Stimulated activated CD4-positive, alpha-beta T cell treated with anti-CD3 and anti-CD28 coated beads, Interleukin-12 subunit alpha, Interleukin-12 subunit beta, amount 100 ng/mL, for 4 hours (primary cell): ENCODE results near the gene STRN4.
A peak's percentile ranks its signal among the peaks of the same experiment; 100 is the strongest.
"Not testable (repeated sequence)": the region's sequence is repeated elsewhere in the genome, so short reads cannot be mapped to it uniquely, and the experiment has no call there.

ENCODE experiments used
- DNase-seq: peaks from one replicate; pipeline ENCODE4 v3.0.0-alpha.2; 2020

The STRN4 gene

DNA sequence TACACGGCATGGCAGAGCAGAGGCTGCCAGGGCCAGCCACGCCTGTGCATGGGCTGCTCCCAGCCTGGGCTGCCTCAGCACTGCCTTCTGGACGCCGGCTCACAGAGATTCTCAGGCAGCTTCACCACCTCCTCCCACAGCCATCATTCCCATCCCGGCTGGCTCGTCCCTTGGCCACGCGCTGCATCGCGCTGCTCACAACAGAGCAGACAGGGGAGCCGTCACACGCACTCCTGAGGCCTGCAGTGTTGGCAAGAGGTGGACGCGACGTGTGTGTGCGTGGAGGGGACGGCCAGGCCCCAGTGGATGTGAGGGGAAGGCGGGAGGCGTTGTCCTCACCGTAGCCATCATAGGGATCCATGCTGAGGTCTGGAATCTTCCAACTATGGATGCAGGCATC, 21.8 kb downstream of the STRN4 start:
- no peak for DNase-seq

DNA sequence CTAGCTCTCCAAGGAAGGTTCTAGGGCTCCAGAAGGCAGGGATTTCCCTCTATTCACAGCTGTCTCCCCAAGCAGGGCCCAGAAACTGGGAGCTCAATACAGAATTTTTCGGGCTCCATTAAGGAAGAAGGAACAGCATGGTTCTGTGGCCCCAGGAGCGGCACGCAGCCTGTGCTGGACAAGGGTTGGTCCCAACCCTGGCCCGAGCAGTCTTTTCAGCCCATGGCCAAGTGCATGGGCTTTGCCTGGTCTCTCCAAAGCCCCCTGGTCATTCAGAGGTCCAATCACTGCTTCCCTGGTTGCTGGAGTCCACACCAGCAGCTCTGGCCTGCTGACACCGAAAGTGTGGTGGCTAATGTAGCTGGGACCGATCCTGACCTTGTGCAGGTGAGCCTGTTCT, 22.8 kb downstream of the STRN4 start:
- DNase-seq, result no peak

DNA sequence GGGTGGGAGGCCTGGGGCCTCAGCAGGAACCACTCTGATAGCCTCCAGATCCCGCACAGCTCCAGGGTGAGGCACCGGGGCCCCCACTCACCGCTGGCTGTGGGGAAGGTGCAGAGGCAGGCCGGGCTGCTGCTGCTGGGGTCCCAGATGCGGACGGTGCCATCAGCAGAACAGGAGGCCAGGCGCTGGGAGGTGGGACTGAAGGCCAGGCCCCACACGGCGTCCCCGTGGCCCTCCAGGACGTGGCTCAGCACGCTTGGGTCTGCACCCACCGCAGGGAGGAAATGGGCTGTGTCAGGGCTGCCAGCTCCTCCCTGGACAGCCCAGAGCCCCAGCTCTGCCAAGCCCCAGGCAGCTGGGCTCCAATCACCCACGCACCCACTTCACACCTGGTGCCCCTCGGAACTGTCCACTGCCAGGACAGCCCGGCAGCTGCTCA, 23.2 kb downstream of the STRN4 start:
- no peak for DNase-seq

DNA sequence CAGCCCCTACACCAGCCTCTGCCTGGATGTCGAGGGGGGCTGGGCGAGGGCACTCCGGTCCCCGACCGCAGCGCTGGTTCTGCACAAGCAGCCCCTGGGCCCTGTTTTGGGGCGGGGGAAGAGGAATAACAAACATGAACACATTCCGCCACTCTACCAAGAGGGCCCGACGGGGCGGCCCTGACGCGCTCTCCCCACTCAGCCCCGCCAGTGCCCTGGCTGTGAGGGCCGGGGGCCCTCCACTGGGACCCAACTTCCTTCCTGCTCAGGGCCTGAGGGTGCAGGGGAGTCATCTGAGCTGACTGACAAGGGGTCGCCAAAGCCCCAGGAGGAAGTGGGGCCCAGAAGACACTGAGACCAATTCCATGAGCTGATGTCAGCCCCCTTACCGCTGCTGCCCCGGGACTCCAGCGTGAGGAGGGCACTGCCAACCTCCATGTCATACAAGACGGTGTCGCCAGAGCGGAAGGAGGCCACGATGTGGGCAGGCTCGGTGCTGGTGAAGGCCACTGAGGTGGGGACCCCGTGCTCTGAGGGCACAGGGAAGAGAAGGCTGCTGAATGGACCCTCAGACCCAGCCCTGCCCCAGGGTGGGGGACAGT, 23.7 kb downstream of the STRN4 start:
- DNase-seq, result no peak

DNA sequence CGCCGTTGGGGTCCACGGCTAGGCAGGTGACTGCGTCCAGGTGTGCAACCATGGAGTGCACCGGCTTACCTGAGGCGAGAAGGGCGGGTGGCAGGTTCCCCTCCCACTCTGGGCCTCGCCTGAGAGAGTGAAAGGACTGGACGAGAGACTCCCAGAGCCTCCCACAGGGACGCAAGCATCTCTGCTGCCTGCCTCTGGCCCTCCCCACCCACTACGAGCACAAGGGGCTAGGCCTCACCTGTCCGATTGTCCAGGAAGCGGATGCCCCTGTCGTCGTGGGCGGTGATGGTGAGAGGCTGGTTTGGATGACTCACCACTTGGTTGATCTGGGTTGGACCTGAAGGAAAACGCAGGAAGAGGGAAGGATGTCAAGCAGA, 24.3 kb downstream of the STRN4 start:
- no peak for DNase-seq

DNA sequence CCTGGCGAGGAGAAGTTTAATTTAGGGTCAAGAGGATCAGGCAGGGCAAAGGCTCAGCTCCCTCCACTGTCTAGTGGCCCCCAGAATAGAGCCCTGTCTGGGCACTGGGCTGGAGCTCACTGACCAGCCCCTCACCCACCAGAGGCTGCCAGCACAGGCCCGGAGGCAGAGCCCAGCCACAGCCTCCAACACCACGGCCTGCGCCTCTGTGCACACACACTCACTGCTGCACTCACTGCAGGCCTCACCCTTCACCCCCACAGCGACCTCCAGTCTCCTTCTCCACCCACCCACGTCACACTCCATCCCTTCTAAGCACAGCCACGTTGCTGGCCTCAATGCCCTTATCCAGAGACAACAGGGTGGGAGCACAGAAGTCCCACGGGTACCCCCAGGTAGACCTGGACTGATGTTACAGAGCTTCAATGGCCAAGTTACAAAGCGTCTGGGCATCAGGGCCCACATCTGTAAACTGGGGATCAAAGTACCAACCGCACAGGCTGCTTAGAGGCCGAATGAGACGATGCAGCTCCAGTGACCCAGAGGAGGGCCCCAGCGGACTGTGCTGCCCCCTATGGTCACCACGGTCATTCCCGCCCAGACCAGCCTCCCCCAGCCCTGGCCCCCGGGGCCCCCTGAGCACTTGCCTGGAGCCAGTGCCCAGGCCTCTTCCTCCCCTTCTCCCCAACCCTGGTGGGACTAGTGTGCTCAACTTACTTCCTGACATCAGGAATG, 24.8 kb downstream of the STRN4 start:
- DNase-seq, result no peak

DNA sequence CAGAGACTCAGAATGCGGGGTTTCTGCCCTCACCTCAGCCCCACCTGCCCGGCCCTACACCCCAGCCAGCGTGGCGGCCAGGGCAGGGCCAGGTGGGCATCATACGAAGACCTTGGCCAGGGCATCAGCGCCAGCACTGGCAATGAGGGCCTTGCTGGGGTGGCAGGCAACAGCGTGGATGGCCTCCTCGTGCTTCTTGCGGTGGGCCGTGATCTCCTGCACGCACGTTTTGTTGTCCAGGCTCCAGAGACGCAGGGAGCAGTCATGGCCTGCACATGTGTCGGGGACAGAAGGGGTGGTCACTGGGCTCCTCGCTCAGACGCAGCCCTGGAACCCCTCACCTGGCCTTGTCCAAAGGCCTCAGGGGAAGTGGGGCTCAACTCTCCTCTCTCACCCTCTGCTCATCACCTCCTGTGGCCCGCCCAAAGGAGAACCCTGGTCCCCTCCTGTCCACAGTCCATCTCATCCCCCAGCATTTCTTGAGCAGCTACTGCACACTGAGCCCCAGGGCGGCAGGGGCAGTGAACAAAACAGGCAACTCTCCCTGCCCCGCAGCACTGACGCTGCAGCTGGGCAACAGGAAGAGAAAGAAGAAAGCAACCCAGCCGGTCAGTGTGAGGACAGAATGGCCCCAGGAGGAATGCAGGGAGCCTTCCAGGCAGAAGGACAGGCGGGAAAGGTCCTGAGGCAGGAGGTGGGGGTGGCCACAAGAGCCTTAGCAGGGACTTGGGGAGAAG, 25.6 kb downstream of the STRN4 start:
- no peak for DNase-seq

DNA sequence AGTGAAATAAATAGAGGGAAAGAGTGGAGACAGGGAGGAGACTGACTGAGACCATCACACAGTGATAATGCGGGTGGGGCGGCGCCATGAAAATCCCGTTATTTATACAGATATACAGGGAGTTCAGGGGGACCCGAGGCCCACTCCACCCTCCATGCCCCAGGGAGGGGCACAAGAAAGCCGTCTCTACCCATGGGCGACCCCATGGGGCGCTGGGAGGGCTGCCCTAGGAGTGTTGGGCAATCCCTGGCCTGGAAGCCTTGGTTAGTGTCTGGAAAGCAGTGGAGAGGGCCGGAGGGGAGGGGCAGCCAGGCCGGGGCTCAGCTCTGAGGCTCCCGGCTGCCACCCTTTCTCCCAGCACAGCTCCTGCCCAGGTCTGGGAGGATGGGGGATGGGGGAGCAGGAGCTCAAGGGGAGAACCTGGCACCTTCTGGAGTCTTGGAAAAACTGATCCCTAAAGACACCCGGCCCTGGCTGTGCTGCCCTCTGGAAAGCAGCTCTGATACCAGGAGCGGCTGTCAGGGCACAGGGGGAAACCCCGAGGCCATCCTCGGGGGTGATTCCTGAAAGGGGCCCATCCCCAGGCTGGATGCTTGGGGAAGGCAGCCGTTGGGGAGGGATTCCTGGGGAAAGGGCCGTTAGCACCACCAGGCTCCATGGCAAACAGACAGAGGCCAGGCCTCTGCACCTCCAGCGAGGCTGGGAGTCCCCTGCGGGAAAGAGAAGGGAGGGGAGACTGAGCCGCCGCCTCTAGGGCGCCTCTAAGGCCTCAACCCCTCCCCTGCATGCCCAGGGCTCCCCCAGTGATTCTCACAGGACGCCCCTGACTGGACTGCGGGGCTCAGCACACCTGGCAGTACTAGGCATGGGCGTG, 26.4 kb downstream of the STRN4 start:
- no peak for DNase-seq

DNA sequence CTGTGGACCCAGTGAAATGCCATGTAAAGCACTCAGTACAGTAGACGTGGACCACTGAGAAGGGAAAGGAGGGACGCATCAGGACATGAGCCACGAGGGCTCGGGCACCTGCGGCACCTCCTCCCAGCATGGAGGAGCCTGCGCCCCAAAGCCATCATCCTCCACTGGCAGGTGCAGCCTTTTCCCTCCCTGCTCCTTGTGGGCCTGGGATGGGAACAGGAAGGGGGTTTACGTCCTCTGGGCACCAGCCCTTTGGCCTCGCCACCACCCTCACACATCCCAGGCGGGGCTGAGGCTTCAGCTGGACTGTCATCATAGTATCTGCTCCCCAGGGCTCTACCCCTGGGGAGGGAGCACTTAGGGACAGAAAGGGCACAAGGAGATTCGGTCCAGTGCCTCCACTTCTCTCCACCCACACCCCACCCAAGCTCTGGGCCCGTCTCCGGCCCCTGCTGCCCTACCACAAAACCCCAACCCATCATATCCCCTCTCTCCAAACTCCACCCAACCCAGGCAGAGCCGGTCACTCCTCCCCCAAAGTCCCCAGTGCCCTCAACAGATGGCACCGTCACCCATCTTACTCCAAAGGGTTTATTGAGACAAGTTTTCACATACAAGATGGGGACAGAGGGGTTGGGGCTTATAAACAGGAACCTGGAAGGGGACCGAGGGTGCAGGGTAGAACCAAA, 27.2 kb downstream of the STRN4 start:
- no peak for DNase-seq

DNA sequence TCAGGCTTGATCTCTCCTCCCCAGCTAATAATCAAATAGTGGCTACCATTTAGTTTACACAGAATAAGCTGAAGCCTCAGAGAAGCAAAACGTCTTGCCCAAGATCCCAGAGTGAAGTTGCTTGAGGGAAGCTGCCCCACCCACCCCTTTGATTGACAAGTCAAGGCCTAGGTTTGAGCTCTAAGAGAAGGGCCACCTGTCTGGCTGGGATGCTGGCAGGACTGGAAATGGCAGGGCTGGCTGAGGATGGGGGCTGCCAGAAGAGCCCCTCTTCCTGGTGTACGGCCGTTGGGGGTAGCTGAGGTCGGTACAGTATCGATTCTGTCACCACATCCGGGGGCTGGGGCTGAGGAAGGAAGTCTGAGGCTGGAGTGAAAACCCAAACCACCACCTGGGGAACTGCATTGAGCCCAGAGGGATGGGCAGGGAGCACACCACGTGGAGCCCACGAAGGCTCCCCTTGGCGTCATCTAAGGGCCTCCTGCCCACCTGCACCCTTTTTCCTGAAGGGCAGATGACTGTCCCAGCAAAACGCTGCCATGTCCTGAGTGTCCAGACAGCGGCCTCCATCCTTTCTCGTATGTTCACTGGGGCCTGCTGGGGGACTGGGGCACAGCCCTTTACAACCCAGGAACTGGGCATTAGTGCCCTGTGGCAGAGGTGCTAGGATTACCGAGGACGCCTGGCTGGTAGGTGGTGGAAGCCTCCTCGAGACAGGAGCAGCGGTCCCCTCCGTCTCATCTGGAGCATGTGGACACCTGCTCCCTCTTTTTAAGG, 27.9 kb downstream of the STRN4 start:
- DNase-seq, result peak; percentile 39

DNA sequence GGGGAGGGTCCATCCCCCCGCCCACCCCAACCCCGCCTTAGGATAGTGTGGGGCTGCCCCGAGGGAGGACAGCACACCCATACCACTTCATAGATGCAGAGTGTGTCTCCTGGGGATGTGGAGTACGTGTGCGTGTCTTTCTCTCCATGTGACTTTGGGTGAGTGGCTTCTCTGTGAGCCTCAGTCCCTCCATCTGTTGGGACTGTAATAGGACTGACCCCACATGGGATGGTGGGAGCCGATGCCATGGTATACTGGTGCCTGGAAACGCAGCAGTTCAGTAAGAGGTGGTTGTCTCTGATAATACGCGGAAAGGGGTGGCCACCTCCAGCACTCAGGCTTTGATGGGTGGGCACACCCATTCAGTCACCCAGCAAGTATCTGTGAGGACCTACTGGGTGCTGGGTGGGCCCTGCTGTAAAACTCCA, 28.5 kb downstream of the STRN4 start:
- DNase-seq, result no peak

DNA sequence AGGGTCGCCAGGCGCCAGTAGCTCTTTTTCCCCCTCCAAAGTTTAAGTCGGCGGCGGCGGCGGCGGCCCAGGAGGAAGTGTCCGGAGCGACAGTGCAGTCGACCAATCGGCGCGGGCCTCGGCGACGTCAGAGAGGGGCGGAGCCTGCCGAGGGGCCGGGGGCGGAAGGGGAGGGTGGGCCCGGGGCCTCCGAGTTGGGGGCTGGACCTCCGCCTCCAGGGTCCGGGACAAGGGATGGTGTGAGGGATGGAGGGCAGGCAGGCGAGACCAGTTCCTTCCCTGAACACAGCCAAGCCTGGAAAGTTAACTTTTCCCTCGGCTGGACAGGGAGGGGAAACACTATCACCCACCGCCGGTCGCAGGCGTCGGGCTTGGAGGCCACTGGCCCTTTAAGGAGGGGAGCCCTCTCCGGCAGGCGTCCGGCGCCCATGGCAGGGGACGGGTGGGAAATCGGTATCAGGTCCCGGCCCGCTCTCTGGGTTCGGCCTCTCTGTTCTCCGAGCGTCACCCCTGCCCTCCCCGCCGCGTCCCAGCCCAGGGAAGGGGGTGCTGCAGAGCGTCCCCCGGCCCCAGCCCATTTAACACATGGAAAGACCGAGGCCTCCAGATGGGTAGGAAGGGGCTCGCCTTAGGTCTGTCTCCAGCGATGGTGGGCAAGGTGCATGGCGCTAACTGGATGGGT, 29.1 kb downstream of the STRN4 start, which contains the start of gene PRKD2:
TSS of gene PRKD2 (minus strand) at position 81 of the 682 bp plus-strand sequence. CDS start 744 bp downstream, outside the sequence.
- peak; percentile 93 for DNase-seq

DNA sequence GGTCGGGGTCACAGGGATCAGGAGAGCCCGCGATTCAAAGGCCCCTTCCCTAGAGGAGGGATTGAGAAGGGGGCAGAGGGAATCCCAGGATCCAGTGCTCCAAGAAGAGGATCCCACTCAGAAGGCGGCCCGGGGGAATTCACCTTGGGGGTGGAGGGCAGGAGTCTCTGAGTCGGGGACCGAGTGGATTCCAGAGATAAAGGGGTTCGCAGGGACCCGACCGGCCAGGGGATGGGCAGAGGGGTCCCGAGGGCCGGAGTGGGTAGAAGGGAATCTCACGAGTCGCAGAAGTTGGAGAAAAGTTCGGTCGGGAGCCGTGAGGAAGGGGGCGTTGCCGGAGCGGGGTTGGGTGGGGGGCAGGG, 29.6 kb downstream of the STRN4 start:
- no peak for DNase-seq

DNA sequence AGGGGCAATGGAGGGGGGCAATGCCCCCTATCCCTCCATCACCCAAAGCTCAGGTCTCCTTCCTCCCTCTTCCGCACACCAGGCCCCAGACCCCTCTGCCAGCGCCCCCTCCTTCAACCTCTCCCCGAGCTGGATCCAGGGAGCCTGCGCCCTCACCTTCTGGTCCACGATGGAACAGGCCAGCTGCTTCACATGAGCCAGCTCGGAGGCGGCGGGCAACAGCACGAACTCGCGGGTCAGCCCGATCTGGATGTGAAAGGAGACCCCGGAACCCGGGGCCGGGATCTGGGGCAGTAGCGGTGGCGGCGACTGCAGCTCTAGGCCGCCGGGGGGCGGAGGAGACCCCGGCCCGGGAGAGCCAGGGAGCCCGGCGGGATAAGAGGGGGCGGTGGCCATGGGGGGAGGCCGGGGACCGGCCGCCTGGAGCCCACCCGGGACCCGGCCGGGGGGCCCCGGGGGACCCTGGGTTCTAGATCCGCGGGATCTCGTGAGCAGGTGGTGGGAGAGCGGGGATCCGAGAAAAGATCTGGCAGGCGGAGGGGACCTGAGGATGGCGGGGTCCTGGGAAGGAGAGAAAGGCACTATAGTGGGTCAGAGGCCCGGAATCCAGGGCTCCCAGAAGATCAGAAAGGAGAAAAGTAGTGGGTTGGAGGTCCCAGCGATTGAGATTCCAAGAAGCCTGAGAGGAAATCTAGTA, 30.1 kb downstream of the STRN4 start:
- DNase-seq, result no peak

DNA sequence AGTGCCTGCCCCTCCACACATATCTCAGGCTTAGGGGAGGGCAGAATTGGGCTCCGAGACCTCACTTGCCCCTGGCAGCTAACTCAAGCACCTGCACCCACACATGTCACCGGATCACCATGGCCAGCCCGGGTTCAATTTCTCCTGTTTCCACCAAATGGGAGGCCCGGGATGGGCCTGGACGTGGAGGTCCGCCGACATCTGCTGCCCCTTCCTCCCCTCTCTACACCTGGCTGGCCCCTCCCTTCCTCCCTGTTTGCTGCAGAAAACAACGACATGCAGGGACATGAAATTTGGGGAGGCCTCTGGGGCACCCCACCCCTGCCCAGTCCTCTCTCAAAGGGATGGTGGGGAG, 30.7 kb downstream of the STRN4 start:
- DNase-seq, result no peak

DNA sequence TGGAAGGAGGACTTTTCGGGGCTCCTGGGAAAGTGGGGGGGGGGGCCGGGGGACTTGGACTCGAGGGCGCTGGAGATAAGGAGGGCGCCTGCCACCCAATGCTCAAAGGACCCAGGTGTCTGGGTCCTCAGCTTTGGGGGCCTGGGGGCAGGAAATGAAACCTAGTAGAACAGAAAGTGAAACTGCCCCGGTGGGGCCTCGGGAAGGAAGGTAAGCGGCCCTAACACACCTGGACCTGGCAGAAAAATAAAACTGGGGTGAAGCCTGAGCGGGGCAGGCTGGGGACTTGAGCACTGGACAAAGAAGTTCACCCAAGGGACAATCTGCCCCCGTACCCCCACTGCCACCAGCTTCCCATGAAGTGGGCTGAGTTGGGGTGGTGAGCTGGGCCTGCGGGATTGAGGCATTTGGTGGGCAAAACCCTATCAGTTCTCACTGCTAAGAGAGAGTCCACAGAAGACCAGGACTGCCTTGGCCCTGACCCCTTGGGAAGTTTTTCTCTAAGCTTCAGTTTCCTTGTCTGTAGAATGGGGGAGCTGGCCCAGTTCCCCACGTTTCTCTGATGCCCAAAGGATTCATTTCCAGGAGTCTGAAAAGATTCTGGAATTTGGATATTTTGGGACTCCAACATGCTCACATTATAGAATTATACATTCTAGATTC, 31.7 kb downstream of the STRN4 start:
- DNase-seq, result no peak

DNA sequence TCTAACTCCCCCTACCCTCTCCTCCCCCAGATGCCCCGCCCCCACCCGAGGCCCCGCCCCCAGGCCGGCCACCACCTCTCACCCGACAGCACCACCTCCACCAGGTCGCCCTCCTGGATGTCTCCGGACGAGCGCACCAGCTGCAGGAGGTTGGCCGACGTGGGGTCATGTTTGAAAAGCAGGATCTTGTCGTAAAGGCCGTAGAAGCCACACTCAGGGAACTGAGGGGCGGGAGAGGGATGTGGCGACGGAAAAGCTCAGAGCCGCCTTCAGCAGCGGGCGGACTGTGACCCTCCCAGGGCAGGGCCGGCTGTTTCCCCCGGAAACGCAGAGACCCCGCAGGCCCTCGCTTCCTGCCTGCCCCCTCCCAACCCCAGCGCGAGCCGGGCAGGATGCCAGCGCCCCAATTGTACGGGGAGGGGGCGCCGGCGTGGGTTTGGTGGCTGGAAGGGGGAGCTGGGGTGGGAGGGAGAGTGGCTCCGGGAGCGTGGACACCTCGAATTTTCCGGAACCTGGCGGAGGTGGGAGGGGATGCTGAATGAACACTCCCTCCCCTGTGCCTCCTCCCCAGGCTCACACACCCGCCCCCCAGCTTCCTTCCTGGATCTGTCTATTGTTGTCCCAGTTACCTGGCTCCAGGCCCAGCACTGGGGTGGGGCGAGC, 32.3 kb downstream of the STRN4 start:
- DNase-seq, result peak; percentile 63

DNA sequence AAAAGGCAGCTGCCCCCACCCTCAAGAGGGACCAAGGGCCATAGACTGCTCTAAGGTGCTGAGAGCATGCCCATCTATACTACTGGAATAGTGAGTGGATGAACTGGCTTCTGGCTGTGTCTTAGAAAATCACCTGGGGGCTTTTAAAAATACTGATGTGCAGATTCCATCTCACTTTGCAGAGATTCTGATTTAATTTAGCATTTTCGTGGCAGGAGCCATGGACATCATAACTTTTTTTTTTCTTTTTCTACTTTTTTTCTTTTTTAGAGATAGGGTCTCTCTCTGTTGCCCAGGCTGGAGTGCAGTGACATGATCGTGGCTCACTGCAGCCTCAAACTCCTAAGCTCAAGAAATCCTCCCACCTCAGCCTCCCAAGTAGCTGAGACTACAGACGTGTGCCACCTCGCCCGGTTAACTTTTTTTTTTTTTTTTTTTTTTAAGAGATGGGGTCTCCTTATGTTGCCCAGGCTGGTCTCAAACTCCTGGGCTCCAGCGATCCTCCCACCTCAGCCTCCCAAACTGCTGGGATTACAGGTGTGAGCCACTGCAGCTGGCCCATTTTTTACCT, 33.4 kb downstream of the STRN4 start:
- DNase-seq, result not testable (repeated sequence)

DNA sequence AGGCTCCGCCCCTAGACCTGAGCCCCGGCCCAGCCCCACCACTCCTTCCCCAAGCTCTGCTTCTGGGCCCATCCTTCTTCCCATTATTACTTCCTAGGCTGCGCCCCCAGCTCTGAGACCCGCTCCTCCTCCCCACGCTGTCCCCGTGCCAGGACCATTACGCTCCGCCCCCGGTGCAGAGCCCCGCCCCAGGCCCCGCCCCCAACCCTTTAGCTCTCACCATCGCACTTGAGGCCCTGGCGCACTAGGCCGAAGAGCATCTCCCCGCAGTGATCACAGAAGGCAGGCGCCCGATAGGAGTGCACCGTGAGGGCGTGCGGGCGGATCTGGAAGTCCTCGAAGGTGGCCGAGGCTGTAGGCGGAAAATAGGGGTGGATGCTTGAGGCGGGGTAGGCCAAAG, 35.6 kb downstream of the STRN4 start:
- peak; percentile 22 for DNase-seq
